ENCODE results near the gene COTL1. TPM values are rescaled to one million over a fixed set of nuclear protein-coding genes. Genes with fewer than 3 reads are reported as not detected.

COTL1 gene
- total and polyA plus RNA-seq, 2 of the 13 experiments (the other 11 are each of a cell fraction or from before 2014, with no cell fraction given) = 8.7 to 16.9 TPM

GRCh38 chr16:84617791-84618580 is at the start of gene COTL1 (continued):
- TF ChIP-seq DRAP1 (CRISPR knock-in tag; IDR thresholded peaks at IDR 0.05) (peak; percentile 41; the same call in 1 of the 2 replicates), ZBTB33 (CRISPR knock-in tag; IDR thresholded peaks at IDR 0.05) (no peak), FIP1L1 (IDR thresholded peaks at IDR 0.05; ENCODE audit: borderline replicate concordance, insufficient read depth, low read depth, low read length) (no peak), RNF2 (conservative IDR thresholded peaks at IDR 0.05; ENCODE audit: low read depth) (peak; percentile 67; the same call in 1 of the 2 replicates), ARID4A (CRISPR knock-in tag; IDR thresholded peaks at IDR 0.05; ENCODE audit: borderline replicate concordance) (peak; percentile 12; the same call in 1 of the 2 replicates), SP2 (CRISPR knock-in tag; IDR thresholded peaks at IDR 0.05) (peak; percentile 89), XRCC5 (optimal IDR thresholded peaks at IDR 0.05; ENCODE audit: low read length) (no peak), BATF2 (CRISPR knock-in tag; IDR thresholded peaks at IDR 0.05) (no peak), ZNF704 (CRISPR knock-in tag; IDR thresholded peaks at IDR 0.05; ENCODE audit: borderline replicate concordance) (no peak), ZNF30 (CRISPR knock-in tag; IDR thresholded peaks at IDR 0.05) (no peak), ZNF800 (CRISPR knock-in tag; IDR thresholded peaks at IDR 0.05) (peak; percentile 92), PHB2 (IDR thresholded peaks at IDR 0.05; ENCODE audit: partially characterized antibody) (no peak), ZNF546 (CRISPR knock-in tag; conservative IDR thresholded peaks at IDR 0.05) (no peak; the same call in 1 of the 2 replicates), ZNF431 (CRISPR knock-in tag; IDR thresholded peaks at IDR 0.05; ENCODE audit: borderline replicate concordance, low read depth) (no peak), ZSCAN22 (CRISPR knock-in tag; IDR thresholded peaks at IDR 0.05) (peak; percentile 82), SOX5 (CRISPR knock-in tag; IDR thresholded peaks at IDR 0.05; ENCODE audit: borderline replicate concordance) (peak; percentile 22; the same call in 1 of the 2 replicates), ELF3 (CRISPR knock-in tag; IDR thresholded peaks at IDR 0.05) (peak; percentile 32), ZBTB7B (CRISPR knock-in tag; IDR thresholded peaks at IDR 0.05) (peak; percentile 9; the same call in 1 of the 2 replicates)
